IMR-90 (cell line): ENCODE measurements around the gene ZC3H4. TPM values are rescaled to one million over a fixed set of nuclear protein-coding genes. Genes with fewer than 3 reads are reported as not detected.
A peak's percentile ranks its signal among the peaks of the same experiment; 100 is the strongest.

Experiments used
- ATAC-seq: fragments of 200-7000 bp; cut with Tn5 transposase; 2 replicates; pipeline ENCODE4 v1.9.1; 2020; ENCODE audit warnings: low read depth, mild to moderate bottlenecking, moderate library complexity
- BruUV-seq: library from RNA; stranded (reverse); fragments of 400-500 nt; replicated peaks from 2 replicates; lab custom pipeline; 2021; lab: Mats Ljungman, UMichigan
- CTCF ChIA-PET: fragments of 300-600 bp; formaldehyde crosslinking; extraction: SDS; loops from one replicate; lab custom pipeline; 2021; ENCODE audit warnings: antibody characterized with exemption; lab: Yijun Ruan, JAX
- POLR2A ChIA-PET: fragments of 300-600 bp; sonication (Branson Sonifier 250); formaldehyde crosslinking; loops from one replicate; lab custom pipeline; 2022; ENCODE audit warnings: antibody characterized with exemption; ENCODE audit not compliant: unreplicated experiment; lab: Charles Lee
- DNase-seq: peaks from one replicate; pipeline ENCODE4 v3.0.0; 2013
- H2AFZ ChIP-seq: replicated peaks from 2 replicates; pipeline ENCODE3; 2013; ENCODE audit warnings: low read length, mild to moderate bottlenecking; ENCODE audit not compliant: poor library complexity
- H2AK5ac ChIP-seq: 2 replicates; pipeline ENCODE4 v1.6.1; 2013; ENCODE audit warnings: low read depth, low read length, inconsistent platforms
- H2AK9ac ChIP-seq: replicated peaks from 2 replicates; pipeline ENCODE3; 2013; ENCODE audit warnings: mild to moderate bottlenecking, low read depth, low read length, moderate library complexity; ENCODE audit not compliant: poor library complexity
- H2BK120ac ChIP-seq: 2 replicates; pipeline ENCODE4 v1.6.1; 2013; ENCODE audit warnings: low read depth, low read length, inconsistent platforms
- H2BK15ac ChIP-seq: 3 replicates; pipeline ENCODE4 v1.6.1; 2013; ENCODE audit warnings: low read depth, low read length, inconsistent platforms
- H2BK20ac ChIP-seq: 2 replicates; pipeline ENCODE4 v1.6.1; 2013; ENCODE audit warnings: low read depth, mild to moderate bottlenecking, inconsistent platforms, low read length, moderate library complexity
- H2BK5ac ChIP-seq: 2 replicates; pipeline ENCODE4 v1.6.1; 2013; ENCODE audit warnings: mild to moderate bottlenecking, low read depth, low read length, inconsistent platforms; ENCODE audit not compliant: poor library complexity, severe bottlenecking
- H3K14ac ChIP-seq: replicated peaks from 2 replicates; pipeline ENCODE4 v1.6.1; 2013; ENCODE audit warnings: low read depth, low read length, inconsistent platforms
- H3K18ac ChIP-seq: 2 replicates; pipeline ENCODE4 v1.6.1; 2013; ENCODE audit warnings: low read depth, low read length, control low read depth
- H3K23ac ChIP-seq: 2 replicates; pipeline ENCODE4 v1.6.1; 2013; ENCODE audit warnings: low read depth, low read length, inconsistent platforms
- H3K27ac ChIP-seq: 2 replicates; pipeline ENCODE4 v1.5.1; 2013; ENCODE audit warnings: mild to moderate bottlenecking, control low read depth, low read length; ENCODE audit not compliant: insufficient read depth
- H3K27me3 ChIP-seq: 2 replicates; pipeline ENCODE4 v1.6.1; 2013; ENCODE audit warnings: low read length; ENCODE audit not compliant: control insufficient read depth, insufficient read depth
- H3K36me3 ChIP-seq: 2 replicates; pipeline ENCODE4 v1.6.1; 2013; ENCODE audit warnings: low read length, mixed read lengths; ENCODE audit not compliant: control insufficient read depth, insufficient read depth
- H3K4ac ChIP-seq: 2 replicates; pipeline ENCODE4 v1.6.1; 2013; ENCODE audit warnings: low read depth, low read length, inconsistent platforms
- H3K4me1 ChIP-seq: 2 replicates; pipeline ENCODE4 v1.6.1; 2013; ENCODE audit warnings: low read length, mixed read lengths; ENCODE audit not compliant: control insufficient read depth, insufficient read depth
- H3K4me2 ChIP-seq: 2 replicates; pipeline ENCODE4 v1.6.1; 2013; ENCODE audit warnings: low read depth, mild to moderate bottlenecking, control low read depth, low read length, moderate library complexity
- H3K4me3 ChIP-seq: 2 replicates; pipeline ENCODE4 v1.5.1; 2013; ENCODE audit warnings: low read depth, mild to moderate bottlenecking, control low read depth, low read length, moderate library complexity; ENCODE audit not compliant: insufficient read depth
- H3K56ac ChIP-seq: 2 replicates; pipeline ENCODE4 v1.6.1; 2013; ENCODE audit warnings: low read length, inconsistent platforms; ENCODE audit not compliant: insufficient read depth; ENCODE audit errors: extremely low read depth
- H3K79me1 ChIP-seq, 2 experiments: 2 replicates each; pipeline ENCODE4 v1.6.1; 2013; ENCODE audit warnings: low read length in 2 of 2, inconsistent platforms in 1 of 2, low read depth in 1 of 2
- H3K9ac ChIP-seq: 2 replicates; pipeline ENCODE4 v1.6.1; 2013; ENCODE audit warnings: low read depth, low read length, control low read depth
- H3K9me1 ChIP-seq: 2 replicates; pipeline ENCODE4 v1.6.1; 2013; ENCODE audit warnings: low read length, inconsistent platforms; ENCODE audit not compliant: insufficient read depth
- H3K9me3 ChIP-seq: 2 replicates; pipeline ENCODE4 v1.6.1; 2013; ENCODE audit warnings: low read length; ENCODE audit not compliant: control insufficient read depth, insufficient read depth
- H4K20me1 ChIP-seq: 2 replicates; pipeline ENCODE4 v1.6.1; 2013; ENCODE audit warnings: low read length, inconsistent platforms; ENCODE audit not compliant: insufficient read depth
- H4K5ac ChIP-seq: 2 replicates; pipeline ENCODE4 v1.6.1; 2013; ENCODE audit warnings: mild to moderate bottlenecking, low read depth, low read length, control low read depth
- H4K8ac ChIP-seq, 2 experiments: 2 replicates each; pipeline ENCODE4 v1.6.1; 2013; ENCODE audit warnings: low read depth in 2 of 2, low read length in 2 of 2, control low read depth in 1 of 2, inconsistent platforms in 1 of 2
- H4K91ac ChIP-seq: 2 replicates; pipeline ENCODE4 v1.6.1; 2013; ENCODE audit warnings: low read depth, low read length, inconsistent platforms; ENCODE audit not compliant: insufficient read depth
- BHLHE40 ChIP-seq: fragments of 150-350 bp; IDR thresholded peaks from 2 replicates; pipeline ENCODE4 v1.6.1; 2016; ENCODE audit warnings: mild to moderate bottlenecking, low read depth, low read length
- CHD1 ChIP-seq: IDR thresholded peaks from 2 replicates; pipeline ENCODE4 v1.6.1; 2012; ENCODE audit warnings: low read depth, low read length, improper control_type of control experiment
- MAZ ChIP-seq: IDR thresholded peaks from 2 replicates; pipeline ENCODE4 v1.6.1; 2012; ENCODE audit warnings: low read depth, mild to moderate bottlenecking, low read length, improper control_type of control experiment, moderate library complexity, borderline replicate concordance
- MXI1 ChIP-seq: IDR thresholded peaks from 2 replicates; pipeline ENCODE4 v1.6.1; 2012; ENCODE audit warnings: low read depth, mild to moderate bottlenecking, low read length, moderate library complexity, borderline replicate concordance
- NFE2L2 ChIP-seq: fragments of 150-350 bp; IDR thresholded peaks from 2 replicates; pipeline ENCODE4 v1.6.1; 2016; ENCODE audit warnings: low read depth, mild to moderate bottlenecking, low read length
- RAD21 ChIP-seq: IDR thresholded peaks from 2 replicates; pipeline ENCODE4 v1.6.1; 2012; ENCODE audit warnings: low read length, improper control_type of control experiment
- RFX5 ChIP-seq: IDR thresholded peaks from 2 replicates; pipeline ENCODE4 v1.8.0; 2012; ENCODE audit warnings: low read depth, mild to moderate bottlenecking, low read length, moderate library complexity
- SMC3 ChIP-seq: fragments of 150-350 bp; IDR thresholded peaks from 2 replicates; pipeline ENCODE4 v1.6.1; 2016; ENCODE audit warnings: low read depth, mild to moderate bottlenecking, antibody characterized with exemption, low read length, moderate library complexity
- WGBS, 2 experiments: methylation state at CpG; one replicate each; pipeline versions ENCODE4 v1.1.5 to v1.1.7; 2013; ENCODE audit warnings: missing lambda C conversion rate in 2 of 2; ENCODE audit not compliant: insufficient read length in 1 of 2; ENCODE audit errors: extremely low coverage in 2 of 2; 5-methylcytosine and 5-hydroxymethylcytosine counted together
- dilution Hi-C: fragments of 300-500 bp; cut with HindIII; formaldehyde crosslinking; loops from one replicate; pipeline ENCODE4 v1.14.3; 2018; ENCODE audit warnings: low sequenced_read_pairs; ENCODE audit not compliant: unreplicated experiment
- in situ Hi-C: fragments of 300-500 bp; cut with MboI; formaldehyde crosslinking; loops from 3 replicates; pipeline ENCODE4 v1.14.3; 2019; ENCODE audit warnings: low sequenced_read_pairs, inconsistent platforms, mixed read lengths
- intact Hi-C: fragments of 100-400 bp; cut with micrococcal nuclease; formaldehyde crosslinking; loops from 2 replicates; pipeline ENCODE4 v1.10.0; 2022
- polyA plus RNA-seq, 3 experiments: library from polyadenylated mRNA; depleted of rRNA; stranded (reverse); fragments of >200 nt; gene quantifications; 2 replicates each; pipeline ENCODE4 v1.2.3, GENCODE V29; 2012; ENCODE audit warnings: low replicate concordance in 1 of 3
- total RNA-seq: library from RNA; depleted of rRNA; stranded (reverse); fragments of >200 nt; gene quantifications from 2 replicates; pipeline ENCODE4 v1.2.3, GENCODE V29; 2012
- TF ChIP-seq, protein P1 (sequence below): conservative IDR thresholded peaks from 2 replicates; pipeline ENCODE4 v1.5.1; 2012; ENCODE audit warnings: mild to moderate bottlenecking, low read depth, low read length, improper control_type of control experiment
- TF ChIP-seq, protein P2 (sequence below): fragments of 150-350 bp; IDR thresholded peaks from 2 replicates; pipeline ENCODE4 v1.6.1; 2017; ENCODE audit warnings: mild to moderate bottlenecking, antibody characterized with exemption, low read length, low read depth

ZC3H4 gene
- total and polyA plus RNA-seq, 2 of the 4 experiments (the other 2 are of a cell fraction), result 3.9 to 8.9 TPM

DNA sequence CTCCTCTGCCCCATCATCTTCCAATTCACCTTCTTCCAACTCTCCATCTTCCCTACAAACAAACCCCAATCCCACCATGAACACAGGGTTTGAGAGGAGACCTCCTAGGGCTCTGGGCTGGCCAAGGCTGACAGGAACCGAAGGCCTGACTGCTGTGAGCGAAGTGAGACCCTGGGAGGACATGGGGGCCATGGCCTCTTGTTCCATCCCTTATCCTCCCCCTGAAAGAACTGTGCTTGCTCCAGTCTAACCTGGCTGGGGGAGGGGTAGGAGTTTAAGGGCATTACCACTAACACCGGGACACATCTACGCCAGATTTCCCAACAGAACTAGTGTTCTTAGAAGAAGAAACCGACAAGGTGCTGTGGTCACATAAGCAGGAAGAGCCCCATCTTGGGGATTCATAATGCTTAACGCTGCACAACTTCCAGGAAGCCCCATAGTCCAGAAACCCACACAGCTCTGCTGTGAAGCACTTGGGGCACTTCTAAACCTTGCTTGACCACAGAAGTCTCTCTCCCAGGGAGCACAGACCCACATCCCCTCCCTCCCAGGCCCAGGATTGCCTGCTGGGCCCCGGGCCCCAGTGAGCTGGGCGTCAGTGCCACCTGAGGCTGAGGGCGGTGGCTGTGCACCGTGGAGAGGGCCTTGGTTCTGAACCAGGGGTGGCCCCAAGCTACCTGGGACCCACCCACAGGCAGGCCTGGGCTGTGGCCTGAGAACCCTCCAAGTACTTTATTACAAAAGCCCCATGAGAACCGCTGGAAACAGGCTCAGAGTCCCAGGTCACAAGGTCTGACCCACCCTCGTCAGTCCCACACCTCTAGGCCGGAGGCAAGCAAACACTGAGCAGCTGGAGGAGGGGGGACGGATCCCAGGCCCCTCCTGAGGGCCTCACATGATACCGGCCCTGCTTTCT, 18.8 kb downstream of the ZC3H4 start:
- Histone ChIP-seq H3K9me1 (peaks cover 22% of the 10 kb centered on the region), H4K5ac (no peak overlapping the region; the same call in 1 of the 2 replicates), H3K14ac (no peak overlapping the region), H3K4me3 (no peak overlapping the region), H2AK5ac (no peak overlapping the region), H3K36me3 (peaks cover 27% of the 10 kb centered on the region), H2BK5ac (no peak overlapping the region), H4K8ac (no peak overlapping the region), H3K23ac (no peak overlapping the region), H4K91ac (no peak overlapping the region), H3K79me1 (peaks cover 46 to 77% of the 10 kb centered on the region in 2 experiments), H3K9ac (no peak overlapping the region), H2AFZ (no peak overlapping the region), H3K18ac (no peak overlapping the region), H3K27ac (no peak overlapping the region), H4K20me1 (peaks cover 53% of the 10 kb centered on the region), H3K4me2 (no peak overlapping the region), H2AK9ac (no peak overlapping the region), H2BK20ac (no peak overlapping the region), H2BK120ac (no peak overlapping the region), H3K4me1 (peaks cover 7% of the 10 kb centered on the region; the same call in 1 of the 2 replicates), H3K27me3 (no peaks in the 10 kb centered on the region), H3K4ac (no peak overlapping the region), H3K56ac (no peak overlapping the region), H2BK15ac (no peak overlapping the region), H3K9me3 (no peaks in the 10 kb centered on the region)
- in situ Hi-C loops (no loop called here), dilution Hi-C loops (no loop called here), intact Hi-C loops (no loop called here)
- peak; percentile 37 for ATAC-seq
- ChIA-PET POLR2A (no interaction called here), CTCF (interaction anchor here (1.2 to 1.3 kb wide), 2 partner anchors 15 to 31 kb away, joined by 3 read pairs; no protein-coding TSS in a partner anchor)
- no peak for TF ChIP-seq NFE2L2
- TF ChIP-seq MXI1, result no peak
- TF ChIP-seq, protein P1, sequence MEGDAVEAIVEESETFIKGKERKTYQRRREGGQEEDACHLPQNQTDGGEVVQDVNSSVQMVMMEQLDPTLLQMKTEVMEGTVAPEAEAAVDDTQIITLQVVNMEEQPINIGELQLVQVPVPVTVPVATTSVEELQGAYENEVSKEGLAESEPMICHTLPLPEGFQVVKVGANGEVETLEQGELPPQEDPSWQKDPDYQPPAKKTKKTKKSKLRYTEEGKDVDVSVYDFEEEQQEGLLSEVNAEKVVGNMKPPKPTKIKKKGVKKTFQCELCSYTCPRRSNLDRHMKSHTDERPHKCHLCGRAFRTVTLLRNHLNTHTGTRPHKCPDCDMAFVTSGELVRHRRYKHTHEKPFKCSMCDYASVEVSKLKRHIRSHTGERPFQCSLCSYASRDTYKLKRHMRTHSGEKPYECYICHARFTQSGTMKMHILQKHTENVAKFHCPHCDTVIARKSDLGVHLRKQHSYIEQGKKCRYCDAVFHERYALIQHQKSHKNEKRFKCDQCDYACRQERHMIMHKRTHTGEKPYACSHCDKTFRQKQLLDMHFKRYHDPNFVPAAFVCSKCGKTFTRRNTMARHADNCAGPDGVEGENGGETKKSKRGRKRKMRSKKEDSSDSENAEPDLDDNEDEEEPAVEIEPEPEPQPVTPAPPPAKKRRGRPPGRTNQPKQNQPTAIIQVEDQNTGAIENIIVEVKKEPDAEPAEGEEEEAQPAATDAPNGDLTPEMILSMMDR, result no peak
- no peak for TF ChIP-seq RAD21
- TF ChIP-seq BHLHE40, result no peak
- no peak for TF ChIP-seq CHD1
- no peak for TF ChIP-seq MAZ
- no peak for TF ChIP-seq RFX5
- TF ChIP-seq, protein P2, sequence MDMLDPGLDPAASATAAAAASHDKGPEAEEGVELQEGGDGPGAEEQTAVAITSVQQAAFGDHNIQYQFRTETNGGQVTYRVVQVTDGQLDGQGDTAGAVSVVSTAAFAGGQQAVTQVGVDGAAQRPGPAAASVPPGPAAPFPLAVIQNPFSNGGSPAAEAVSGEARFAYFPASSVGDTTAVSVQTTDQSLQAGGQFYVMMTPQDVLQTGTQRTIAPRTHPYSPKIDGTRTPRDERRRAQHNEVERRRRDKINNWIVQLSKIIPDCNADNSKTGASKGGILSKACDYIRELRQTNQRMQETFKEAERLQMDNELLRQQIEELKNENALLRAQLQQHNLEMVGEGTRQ, result no peak
- no peak for TF ChIP-seq SMC3
- WGBS, 2 experiments, result 40% methylated on average over 1 of the region's 15 CpGs; no CpG with 5 or more reads in 1 of the 2 experiments
- no TSS peak for BruUV-seq
- no peak for DNase-seq
